ENCODE data around the gene GNB1. TPM values are rescaled to one million over a fixed set of nuclear protein-coding genes. Genes with fewer than 3 reads are reported as not detected.

The GNB1 gene
- total RNA-seq, 4 donors from 2014 or later, result 154 to 200 (median 174) TPM

GRCh38 chr1:1794999-1795398 lies 95.9 kb downstream of the GNB1 start:
- no peaks in the 10 kb centered on the region for H3K9me3 ChIP-seq
- no peaks in the 10 kb centered on the region for H3K27me3 ChIP-seq
- 92 to 93% methylated on average over 8 to 10 of the region's 10 CpGs for WGBS, 2 donors
- intact Hi-C loops (cut with DNase I), result no loop called here
- TF ChIP-seq POLR2A (IDR thresholded peaks at IDR 0.05), result no peak
- no peak for TF ChIP-seq CTCF (IDR thresholded peaks at IDR 0.05)
- peaks cover 28 to 45% of the 10 kb centered on the region in 2 donors for H3K36me3 ChIP-seq
- no peak for DNase-seq
- H3K27ac ChIP-seq, result no peak overlapping the region
- no peak overlapping the region for H3K4me3 ChIP-seq (replicated peaks in 1 of 3)
- H3K4me1 ChIP-seq, result peaks cover 7 to 8% of the 10 kb centered on the region in 2 donors

DNA sequence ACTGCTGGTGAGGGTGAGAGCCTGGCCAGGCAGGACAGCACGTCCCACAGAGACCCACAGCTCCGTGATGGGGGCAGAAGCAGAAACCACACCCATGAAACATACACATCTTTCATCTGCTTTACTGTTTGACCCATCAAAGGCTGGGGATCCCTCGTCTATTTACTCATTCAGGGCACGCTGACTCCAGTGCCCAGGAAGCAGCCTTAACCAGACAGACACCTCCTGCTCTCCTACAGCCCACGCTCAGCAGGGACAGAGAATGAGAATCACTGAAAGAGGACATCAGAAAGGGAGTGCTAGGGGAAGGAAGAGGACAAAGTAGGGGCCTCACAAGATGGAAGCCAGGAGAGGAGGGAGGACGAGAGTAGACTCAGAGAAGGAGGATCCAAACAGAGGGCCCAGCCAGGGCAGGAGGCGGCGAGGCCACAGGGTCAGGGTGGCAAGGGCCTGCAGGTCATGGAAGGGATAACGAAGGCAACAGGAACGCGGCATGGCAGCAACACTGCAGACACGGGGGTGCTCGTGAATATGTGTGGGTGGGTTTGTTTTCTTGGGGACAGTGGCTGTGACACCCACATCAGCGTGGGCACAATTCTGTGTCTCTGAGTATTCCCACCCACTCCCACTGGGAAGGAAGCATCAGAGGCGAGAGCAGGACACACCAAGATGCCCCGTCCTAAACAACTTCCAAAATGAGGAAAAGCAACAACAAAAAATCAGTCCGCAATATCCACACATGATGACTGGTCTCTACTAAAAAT lies 97.2 kb downstream of the GNB1 start:
- Histone ChIP-seq H3K4me3 (replicated peaks in 1 of 3) (no peak overlapping the region), H3K36me3 (peaks cover 40 to 58% of the 10 kb centered on the region in 2 donors), H3K27ac (no peak overlapping the region), H3K27me3 (no peaks in the 10 kb centered on the region), H3K9me3 (no peaks in the 10 kb centered on the region), H3K4me1 (peaks cover 4 to 5% of the 10 kb centered on the region in 2 donors)
- intact Hi-C loops (cut with DNase I), result no loop called here
- DNase-seq, result no peak
- no peak for TF ChIP-seq POLR2A (IDR thresholded peaks at IDR 0.05)
- WGBS, 2 donors, result 91 to 93% methylated on average over 16 to 17 of the region's 17 CpGs

DNA sequence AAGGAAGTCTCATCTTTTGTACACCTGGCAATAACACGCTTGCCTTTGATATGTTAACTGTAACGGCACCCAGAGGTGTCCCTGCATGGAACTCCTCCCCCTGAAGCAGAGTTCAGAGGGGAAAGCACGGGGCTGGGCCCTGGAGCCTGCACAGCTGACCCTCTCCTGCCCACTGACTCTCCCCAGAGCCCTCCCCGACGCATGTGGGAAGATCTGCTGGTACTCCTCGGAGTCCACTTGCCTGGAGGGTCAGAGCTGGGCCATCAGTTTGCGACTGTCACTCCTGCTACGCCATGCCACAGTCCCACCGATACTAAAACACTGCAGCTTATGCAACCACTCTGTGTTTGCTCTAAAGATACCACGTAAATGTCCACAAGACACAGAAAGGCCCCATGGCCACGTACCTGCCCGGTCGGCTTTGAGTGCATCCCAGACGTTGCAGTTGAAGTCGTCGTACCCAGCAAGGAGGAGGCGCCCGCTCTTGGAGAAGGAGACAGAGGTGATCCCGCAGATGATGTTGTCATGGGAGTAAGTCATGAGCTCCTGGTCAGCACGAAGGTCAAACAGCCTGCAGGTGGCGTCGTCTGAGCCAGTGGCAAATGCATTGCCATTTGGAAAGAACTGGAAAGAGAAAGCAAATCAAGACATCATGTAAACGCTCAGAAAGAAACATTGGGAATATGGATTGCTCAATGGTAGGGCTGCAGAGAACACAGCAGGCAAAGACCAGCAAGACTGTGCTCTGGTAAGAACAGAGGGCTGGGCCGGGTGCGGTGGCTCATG lies 102.0 kb downstream of the GNB1 start:
- 81 to 85% methylated on average over 25 of the region's 25 CpGs for WGBS, 2 donors
- intact Hi-C loops (cut with DNase I), result no loop called here

GRCh38 chr1:1788136-1788535 lies 102.8 kb downstream of the GNB1 start:
- H3K4me3 ChIP-seq (replicated peaks in 1 of 3), result no peak overlapping the region
- peak overlapping the region; percentile 57 to 72 (median 68) for H3K27ac ChIP-seq
- H3K36me3 ChIP-seq, result peaks cover 36 to 46% of the 10 kb centered on the region in 2 donors
- no peaks in the 10 kb centered on the region for H3K9me3 ChIP-seq
- peak; percentile 58 to 69 for DNase-seq
- peaks cover 39 to 47% of the 10 kb centered on the region in 2 donors for H3K4me1 ChIP-seq
- no peaks in the 10 kb centered on the region for H3K27me3 ChIP-seq
- intact Hi-C loops (cut with DNase I), result no loop called here
- no peak for TF ChIP-seq CTCF (IDR thresholded peaks at IDR 0.05)
- TF ChIP-seq POLR2A (IDR thresholded peaks at IDR 0.05), result no peak
- WGBS, 2 donors, result 22 to 38% methylated on average over 3 to 6 of the region's 7 CpGs

More for the DNA sequence above, 102.0 kb downstream of the GNB1 start:
- Histone ChIP-seq H3K27me3 (no peaks in the 10 kb centered on the region), H3K36me3 (peaks cover 36 to 49% of the 10 kb centered on the region in 2 donors), H3K4me3 (replicated peaks in 1 of 3) (no peak overlapping the region), H3K4me1 (peaks cover 34 to 40% of the 10 kb centered on the region in 2 donors), H3K9me3 (no peaks in the 10 kb centered on the region), H3K27ac (peak overlapping the region; percentile 57 to 72 (median 68))
- DNase-seq, result no peak
- TF ChIP-seq POLR2A (IDR thresholded peaks at IDR 0.05) (no peak), CTCF (IDR thresholded peaks at IDR 0.05) (no peak)

- no peak overlapping the region for H3K4me3 ChIP-seq (replicated peaks in 1 of 3)
- H3K36me3 ChIP-seq, result peaks cover 36% of the 10 kb centered on the region in 2 donors
- no peak for TF ChIP-seq CTCF (IDR thresholded peaks at IDR 0.05)
- no peak for TF ChIP-seq POLR2A (IDR thresholded peaks at IDR 0.05)
- DNase-seq, result no peak
- H3K27ac ChIP-seq, result peak overlapping the region; percentile 4 to 72 (median 57)
- no peaks in the 10 kb centered on the region for H3K9me3 ChIP-seq
- intact Hi-C loops (cut with DNase I), result no loop called here
- H3K4me1 ChIP-seq, result peaks cover 49 to 58% of the 10 kb centered on the region in 2 donors
- no peaks in the 10 kb centered on the region for H3K27me3 ChIP-seq
- WGBS, 2 donors, result 89% methylated on average over 20 of the region's 20 CpGs
Measured at GRCh38 chr1:1786836-1787605, 103.9 kb downstream of the GNB1 start.
